ENCODE data around the gene FERMT3. TPM values are rescaled to one million over a fixed set of nuclear protein-coding genes. Genes with fewer than 3 reads are reported as not detected.

FERMT3 gene
- total and polyA plus RNA-seq, 12 donors, result 2.3 to 30.8 (median 6.8) TPM

DNA sequence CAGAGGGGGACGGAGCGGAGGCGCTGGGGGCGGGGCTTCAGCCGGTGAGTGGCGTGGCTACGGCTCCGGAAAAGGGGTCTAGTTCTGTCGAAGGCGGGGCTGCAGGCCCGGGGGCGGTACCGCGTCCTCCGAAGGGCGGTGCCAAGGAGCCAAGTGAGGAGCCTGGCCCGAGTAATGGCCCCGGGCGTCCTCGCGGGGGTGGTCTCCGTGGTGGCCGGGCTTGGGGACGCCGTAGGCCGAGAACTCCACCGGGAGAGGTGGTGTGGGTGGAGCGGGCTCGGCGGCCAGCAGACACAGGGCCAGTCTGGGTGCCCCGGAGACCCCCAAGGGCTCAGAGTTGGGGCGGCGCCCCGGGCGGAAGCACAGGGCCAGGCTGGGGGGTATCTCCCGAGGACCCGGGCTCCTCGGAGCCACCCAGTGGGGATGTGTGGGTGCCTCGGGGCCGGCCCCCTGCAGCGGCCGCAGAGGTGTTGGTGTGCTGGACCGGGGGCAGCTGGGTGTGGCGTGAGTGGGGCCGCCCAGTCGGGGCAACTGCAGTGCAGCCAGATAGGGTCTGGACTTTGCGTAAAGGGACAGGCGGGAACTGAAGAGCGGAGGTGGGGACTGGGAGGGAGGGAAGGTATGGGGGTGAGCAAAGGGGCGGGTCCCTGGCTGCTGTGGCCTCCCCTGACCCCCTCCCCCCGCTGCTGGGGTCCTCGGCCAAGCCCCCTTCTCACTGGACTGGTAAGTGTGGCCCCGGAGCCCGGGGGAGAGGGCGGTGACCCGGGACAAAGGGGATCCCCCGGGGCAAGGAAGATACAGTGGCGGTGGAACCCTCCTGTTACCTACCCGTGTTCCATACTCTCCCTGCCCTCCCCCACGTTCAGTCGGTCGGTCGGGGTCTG lies 35.2 kb downstream of the FERMT3 start:
- intact Hi-C loops (cut with DNase I), result loop anchor here in 3 of 10 donors (1.0 to 2.0 kb wide), 2 partner anchors 29 kb away; no protein-coding TSS in a partner anchor
- peak overlapping the region; percentile 73 to 99 (median 88) for H3K4me3 ChIP-seq
- 0 to 1% methylated on average over 63 of the region's 63 CpGs for WGBS, 2 donors
- H3K4me1 ChIP-seq, result peaks cover 15 to 66% (median 39%) of the 10 kb centered on the region in 9 donors
- peaks cover 0 to 46% (median 14%) of the 10 kb centered on the region in 9 donors for H3K36me3 ChIP-seq
- H3K27ac ChIP-seq, result peak overlapping the region; percentile 90 to 100 (median 98)
- TF ChIP-seq CTCF (IDR thresholded peaks at IDR 0.05), result peak in 3 of 9 donors; percentile 7 to 20 (median 17)
- H3K9me3 ChIP-seq, result no peaks in the 10 kb centered on the region
- ATAC-seq (peak; percentile 3 to 41 (median 6)), DNase-seq (peak; percentile 59 to 66)
- H3K27me3 ChIP-seq, result no peaks in the 10 kb centered on the region

- H3K27ac ChIP-seq, result peak overlapping the region in 5 of 10 donors; percentile 10 to 98 (median 69)
- peaks cover 0 to 32% (median 11%) of the 10 kb centered on the region in 9 donors for H3K36me3 ChIP-seq
- ATAC-seq (no peak), DNase-seq (no peak)
- H3K27me3 ChIP-seq, result no peaks in the 10 kb centered on the region
- 85% methylated on average over 8 of the region's 8 CpGs for WGBS, 2 donors
- intact Hi-C loops (cut with DNase I), result no loop called here
- no peak for TF ChIP-seq CTCF (IDR thresholded peaks at IDR 0.05)
- no peaks in the 10 kb centered on the region for H3K9me3 ChIP-seq
- H3K4me3 ChIP-seq, result peak overlapping the region in 2 of 10 donors; percentile 92 to 94
- peaks cover 19 to 65% (median 46%) of the 10 kb centered on the region in 9 donors for H3K4me1 ChIP-seq
Measured at GRCh38 chr11:64243236-64243854, 36.8 kb downstream of the FERMT3 start.

DNA sequence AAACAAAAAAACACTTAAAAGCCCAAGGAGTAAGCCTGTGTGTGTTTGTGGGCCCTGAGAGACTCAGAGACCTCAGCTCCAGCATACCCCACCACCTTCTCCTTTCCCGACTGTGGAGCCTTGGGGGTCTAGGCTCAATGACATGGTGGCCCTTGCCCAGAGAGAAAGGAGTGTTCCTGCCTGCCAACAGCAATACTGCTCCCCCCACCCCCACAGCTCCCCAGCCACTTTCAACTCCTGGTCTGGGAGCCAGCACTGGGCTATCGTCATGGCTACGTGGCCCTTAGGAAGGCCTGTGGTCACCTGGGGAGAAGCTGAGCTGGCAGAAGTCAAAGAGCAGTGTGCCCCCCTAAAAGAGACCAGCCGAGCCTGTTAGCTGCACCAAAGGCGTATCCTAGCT lies 37.6 kb downstream of the FERMT3 start:
- ATAC-seq (no peak), DNase-seq (no peak)
- H3K4me3 ChIP-seq, result no peak overlapping the region
- no peaks in the 10 kb centered on the region for H3K27me3 ChIP-seq
- intact Hi-C loops (cut with DNase I), result no loop called here
- no peaks in the 10 kb centered on the region for H3K9me3 ChIP-seq
- TF ChIP-seq CTCF (IDR thresholded peaks at IDR 0.05), result no peak
- H3K27ac ChIP-seq, result peak overlapping the region in 3 of 10 donors; percentile 12 to 98 (median 13)
- WGBS, 2 donors, result 61 to 63% methylated on average over 5 of the region's 5 CpGs
- peaks cover 19 to 58% (median 46%) of the 10 kb centered on the region in 9 donors for H3K4me1 ChIP-seq
- peaks cover 0 to 24% (median 3%) of the 10 kb centered on the region in 9 donors for H3K36me3 ChIP-seq

DNA sequence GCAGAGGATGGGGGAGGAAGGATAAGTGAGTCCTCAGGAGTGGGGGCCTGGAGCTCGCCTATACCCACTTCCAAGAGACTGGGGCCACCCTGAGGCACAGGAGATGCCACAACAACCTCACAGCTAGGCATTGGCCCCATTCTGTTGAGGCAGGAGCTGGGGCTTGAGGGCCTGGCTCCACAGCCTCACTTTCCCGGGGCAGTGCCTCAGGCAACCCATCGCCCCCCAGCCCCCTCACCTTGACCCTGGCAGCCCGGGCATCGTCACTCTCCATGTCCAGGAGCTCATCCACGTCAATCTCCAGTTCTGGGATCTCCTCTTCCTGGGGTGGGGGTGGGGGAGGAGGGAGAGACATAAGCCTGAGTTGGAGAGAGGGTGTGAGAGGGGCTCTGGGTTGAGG lies 38.4 kb downstream of the FERMT3 start:
- intact Hi-C loops (cut with DNase I), result loop anchor here in 1 of 10 donors (5.0 kb wide), 1 partner anchor 57 kb away; the partner anchor contains the start of gene CATSPERZ
- WGBS, 2 donors, result 37 to 51% methylated on average over 6 of the region's 6 CpGs

More for the DNA sequence above, 38.4 kb downstream of the FERMT3 start:
- peaks cover 19 to 53% (median 42%) of the 10 kb centered on the region in 9 donors for H3K4me1 ChIP-seq
- no peak for DNase-seq
- no peak for ATAC-seq
- H3K4me3 ChIP-seq, result peak overlapping the region in 7 of 10 donors; percentile 64 to 89 (median 70)
- H3K27ac ChIP-seq, result peak overlapping the region in 9 of 10 donors; percentile 80 to 96 (median 84)
- TF ChIP-seq CTCF (IDR thresholded peaks at IDR 0.05), result no peak
- H3K9me3 ChIP-seq, result no peaks in the 10 kb centered on the region
- H3K36me3 ChIP-seq, result peaks cover 0 to 20% (median 0%) of the 10 kb centered on the region in 9 donors
- H3K27me3 ChIP-seq, result no peaks in the 10 kb centered on the region
